ENCODE results near the gene MYRF.

The MYRF gene

DNA sequence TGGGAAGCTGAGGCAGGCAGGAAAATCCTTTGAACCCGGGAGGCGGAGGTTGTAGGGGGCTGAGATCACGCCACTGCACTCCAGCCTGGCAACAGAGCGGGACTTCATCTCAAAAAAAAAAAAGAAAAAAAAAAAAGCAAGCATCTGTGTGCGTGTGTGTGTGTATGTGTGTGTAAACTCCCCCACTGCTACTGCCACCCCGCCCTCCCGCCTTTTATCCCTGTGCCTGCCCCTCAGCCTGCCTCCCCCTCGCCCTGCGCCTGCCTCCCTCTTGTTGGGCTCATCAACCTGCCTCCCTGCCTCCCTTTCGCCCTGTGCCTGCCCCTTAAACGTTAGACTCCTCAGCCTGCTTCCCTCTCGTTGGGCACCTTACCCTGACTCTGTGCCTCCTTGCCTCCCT, 22.0 kb downstream of the MYRF start:
- no peak overlapping the region for H3K9ac ChIP-seq (ENCODE audit: low read length)
- no peaks in the 10 kb centered on the region for H3K36me3 ChIP-seq (ENCODE audit: insufficient read depth, low read length)
- no peak overlapping the region for H3K27ac ChIP-seq (ENCODE audit: low read depth, low read length)
- H3K4me1 ChIP-seq (ENCODE audit: insufficient read depth, low read length): no peaks in the 10 kb centered on the region
- H3K4me3 ChIP-seq (ENCODE audit: low read depth in 1 of 2, low read length in 2 of 2): no peak overlapping the region
- H3K27me3 ChIP-seq (ENCODE audit: control insufficient read depth in 1 of 2, insufficient read depth in 2 of 2, low read length in 2 of 2): peaks cover 0 to 3% of the 10 kb centered on the region in 2 donors
- no peaks in the 10 kb centered on the region for H3K9me3 ChIP-seq (ENCODE audit: low read length)

DNA sequence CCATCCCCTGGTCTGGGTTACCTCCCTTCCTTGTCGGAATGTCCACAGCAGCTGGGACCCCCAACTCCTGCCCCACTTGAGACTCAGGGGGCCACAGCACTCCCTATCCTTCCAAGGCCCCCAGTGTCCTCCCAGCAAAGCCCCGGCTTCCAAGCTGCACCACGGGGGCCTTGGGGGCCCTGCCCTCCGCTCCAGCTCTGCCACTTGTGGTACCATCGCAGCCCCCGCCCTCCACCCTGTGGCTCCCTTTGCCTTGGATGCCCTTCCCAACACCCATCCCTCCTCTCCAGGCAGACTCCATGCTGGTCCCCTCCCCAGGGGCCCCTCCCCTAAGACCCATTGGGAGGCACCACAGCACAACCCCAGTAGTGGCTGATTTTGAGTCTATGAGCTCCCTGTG, 22.7 kb downstream of the MYRF start:
- Histone ChIP-seq H3K36me3 (ENCODE audit: insufficient read depth, low read length) (no peaks in the 10 kb centered on the region), H3K4me3 (ENCODE audit: low read depth in 1 of 2, low read length in 2 of 2) (no peak overlapping the region), H3K4me1 (ENCODE audit: insufficient read depth, low read length) (no peaks in the 10 kb centered on the region), H3K27ac (ENCODE audit: low read depth, low read length) (no peak overlapping the region), H3K9ac (ENCODE audit: low read length) (no peak overlapping the region), H3K9me3 (ENCODE audit: low read length) (no peaks in the 10 kb centered on the region), H3K27me3 (ENCODE audit: control insufficient read depth in 1 of 2, insufficient read depth in 2 of 2, low read length in 2 of 2) (no peaks in the 10 kb centered on the region)

DNA sequence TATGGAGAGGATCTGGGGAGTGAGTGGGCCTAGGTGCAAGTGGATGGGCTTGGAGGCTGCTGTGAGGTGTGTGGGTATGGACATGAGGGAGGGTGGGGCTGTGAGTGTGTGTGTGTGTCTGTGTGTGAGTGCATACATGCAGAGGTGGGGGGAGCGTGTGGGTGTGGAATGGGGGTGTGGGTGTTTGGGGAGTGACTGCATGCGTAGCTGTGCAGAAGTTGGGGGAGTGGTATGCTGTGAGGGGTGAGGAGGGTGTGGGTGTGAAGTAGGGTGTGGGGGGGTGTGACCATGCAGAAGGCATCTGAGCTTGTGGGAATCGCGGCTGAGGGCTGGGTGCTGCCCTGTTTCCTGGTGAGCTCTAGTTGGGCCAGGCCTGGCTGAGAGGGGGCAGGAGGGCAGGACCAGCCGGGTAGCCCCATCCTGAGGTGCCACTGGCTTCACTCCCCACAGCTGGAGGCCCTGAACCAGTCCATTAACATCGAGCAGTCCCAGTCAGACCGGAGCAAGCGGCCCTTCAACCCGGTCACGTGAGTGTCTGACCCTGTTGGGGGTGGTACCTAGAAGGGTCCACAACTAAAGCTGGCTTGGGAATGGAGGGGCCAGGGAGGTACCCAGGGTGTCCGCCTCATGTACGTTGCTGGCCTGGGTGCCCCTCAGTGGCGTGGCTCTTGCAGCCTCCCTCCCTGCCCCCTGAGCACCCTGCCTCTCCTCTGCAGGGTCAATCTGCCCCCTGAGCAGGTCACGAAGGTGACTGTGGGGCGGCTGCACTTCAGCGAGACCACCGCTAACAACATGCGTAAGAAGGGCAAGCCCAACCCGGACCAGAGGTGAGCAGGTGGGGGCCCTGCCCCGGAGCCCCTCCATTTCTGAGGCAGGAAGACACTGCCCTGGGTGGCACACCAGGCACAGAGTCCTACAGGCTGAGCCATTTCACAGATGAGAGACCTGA, 23.4 kb downstream of the MYRF start:
- Histone ChIP-seq H3K4me1 (ENCODE audit: insufficient read depth, low read length) (no peaks in the 10 kb centered on the region), H3K36me3 (ENCODE audit: insufficient read depth, low read length) (no peaks in the 10 kb centered on the region), H3K27ac (ENCODE audit: low read depth, low read length) (no peak overlapping the region), H3K9me3 (ENCODE audit: low read length) (no peaks in the 10 kb centered on the region), H3K9ac (ENCODE audit: low read length) (no peak overlapping the region), H3K4me3 (ENCODE audit: low read depth in 1 of 2, low read length in 2 of 2) (no peak overlapping the region), H3K27me3 (ENCODE audit: control insufficient read depth in 1 of 2, insufficient read depth in 2 of 2, low read length in 2 of 2) (no peaks in the 10 kb centered on the region)

DNA sequence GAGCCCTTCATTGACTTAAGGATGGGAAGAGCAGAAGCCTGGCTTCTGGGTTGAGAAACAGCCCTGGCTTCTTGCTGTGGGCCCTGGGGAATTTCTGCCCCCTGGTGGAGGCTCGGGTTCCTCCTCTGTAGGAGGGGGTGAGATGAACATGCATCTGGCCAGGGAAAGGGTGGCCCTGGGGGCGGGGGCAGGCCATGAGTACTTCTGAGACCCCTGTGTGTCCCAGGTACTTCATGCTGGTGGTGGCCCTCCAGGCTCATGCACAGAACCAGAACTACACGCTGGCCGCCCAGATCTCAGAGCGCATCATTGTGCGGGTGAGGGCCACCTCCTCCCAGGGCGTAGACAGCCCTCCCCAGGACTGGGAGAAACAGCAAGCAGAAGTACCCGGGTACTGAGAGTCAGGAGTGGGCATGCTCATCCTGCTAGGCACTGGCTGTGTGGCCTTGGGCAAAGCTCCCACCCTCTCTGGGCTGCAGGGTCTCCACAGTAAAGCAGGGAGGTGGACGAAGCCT, 24.2 kb downstream of the MYRF start:
- Histone ChIP-seq H3K9me3 (ENCODE audit: low read length) (no peaks in the 10 kb centered on the region), H3K9ac (ENCODE audit: low read length) (no peak overlapping the region), H3K4me1 (ENCODE audit: insufficient read depth, low read length) (no peaks in the 10 kb centered on the region), H3K36me3 (ENCODE audit: insufficient read depth, low read length) (no peaks in the 10 kb centered on the region), H3K27me3 (ENCODE audit: control insufficient read depth in 1 of 2, insufficient read depth in 2 of 2, low read length in 2 of 2) (no peaks in the 10 kb centered on the region), H3K4me3 (ENCODE audit: low read depth in 1 of 2, low read length in 2 of 2) (no peak overlapping the region), H3K27ac (ENCODE audit: low read depth, low read length) (no peak overlapping the region)

DNA sequence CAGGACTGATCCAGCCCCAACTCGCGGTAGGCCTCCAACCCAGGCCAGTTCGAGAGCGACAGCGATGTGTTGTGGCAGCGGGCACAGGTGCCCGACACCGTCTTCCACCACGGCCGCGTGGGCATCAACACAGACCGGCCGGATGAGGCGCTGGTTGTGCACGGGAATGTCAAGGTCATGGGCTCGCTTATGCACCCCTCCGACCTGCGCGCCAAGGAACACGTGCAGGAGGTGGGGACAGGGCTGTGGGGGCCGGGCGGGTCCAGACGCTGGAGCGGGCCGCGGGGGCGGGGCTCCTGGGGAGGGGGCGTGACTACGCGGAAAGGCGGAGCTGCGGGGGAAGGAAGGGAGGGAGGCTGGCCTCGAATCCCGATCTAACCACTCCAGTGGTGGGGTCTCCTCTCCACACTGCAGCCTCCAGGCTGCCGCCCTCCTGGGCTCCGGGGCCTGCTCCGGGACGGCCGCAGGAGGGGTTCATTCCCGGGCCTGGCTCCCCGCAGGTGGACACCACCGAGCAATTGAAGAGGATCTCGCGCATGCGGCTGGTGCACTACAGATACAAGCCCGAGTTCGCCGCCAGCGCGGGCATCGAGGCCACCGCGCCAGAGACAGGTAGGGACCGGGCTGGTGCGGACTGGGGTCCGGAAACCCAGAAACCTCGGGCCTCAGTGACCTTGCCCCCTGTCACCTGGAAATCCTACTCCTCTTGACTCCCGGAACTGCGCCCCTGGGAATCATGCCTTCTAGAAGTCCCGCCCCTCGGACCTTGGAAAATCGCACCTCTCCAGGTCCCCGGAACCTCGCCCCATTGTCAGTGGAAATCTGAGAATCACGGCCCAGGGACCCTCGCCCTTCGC, 25.0 kb downstream of the MYRF start:
- Histone ChIP-seq H3K27me3 (ENCODE audit: control insufficient read depth in 1 of 2, insufficient read depth in 2 of 2, low read length in 2 of 2) (no peaks in the 10 kb centered on the region), H3K4me3 (ENCODE audit: low read depth in 1 of 2, low read length in 2 of 2) (no peak overlapping the region), H3K9ac (ENCODE audit: low read length) (no peak overlapping the region), H3K4me1 (ENCODE audit: insufficient read depth, low read length) (no peaks in the 10 kb centered on the region), H3K27ac (ENCODE audit: low read depth, low read length) (no peak overlapping the region), H3K9me3 (ENCODE audit: low read length) (no peaks in the 10 kb centered on the region), H3K36me3 (ENCODE audit: insufficient read depth, low read length) (no peaks in the 10 kb centered on the region)

DNA sequence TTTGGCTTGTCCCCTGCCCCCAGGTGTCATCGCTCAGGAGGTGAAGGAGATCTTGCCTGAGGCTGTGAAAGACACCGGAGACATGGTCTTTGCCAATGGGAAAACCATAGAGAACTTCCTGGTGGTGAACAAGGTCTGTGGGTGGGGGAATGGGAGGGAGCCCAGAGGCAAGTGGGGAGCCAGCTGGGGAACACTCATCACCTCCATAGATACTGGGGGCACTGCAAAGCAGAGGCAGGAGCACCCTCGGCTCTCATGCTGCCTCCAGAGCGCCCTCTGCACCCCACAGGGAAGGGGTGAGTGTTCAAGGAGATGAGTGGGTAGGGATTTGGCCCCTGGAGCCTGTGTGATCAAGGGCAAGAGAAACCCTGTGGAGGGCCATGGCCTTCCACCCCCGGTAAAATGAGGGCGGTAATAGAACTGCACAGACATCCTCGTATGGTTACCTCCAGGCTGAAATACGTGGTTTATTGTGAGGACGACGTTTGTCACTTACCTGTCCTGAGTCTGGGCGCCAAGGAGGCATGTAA, 26.0 kb downstream of the MYRF start:
- Histone ChIP-seq H3K9me3 (ENCODE audit: low read length) (no peaks in the 10 kb centered on the region), H3K9ac (ENCODE audit: low read length) (no peak overlapping the region), H3K27ac (ENCODE audit: low read depth, low read length) (no peak overlapping the region), H3K36me3 (ENCODE audit: insufficient read depth, low read length) (no peaks in the 10 kb centered on the region), H3K4me3 (ENCODE audit: low read depth in 1 of 2, low read length in 2 of 2) (no peak overlapping the region), H3K27me3 (ENCODE audit: control insufficient read depth in 1 of 2, insufficient read depth in 2 of 2, low read length in 2 of 2) (no peaks in the 10 kb centered on the region), H3K4me1 (ENCODE audit: insufficient read depth, low read length) (no peaks in the 10 kb centered on the region)

DNA sequence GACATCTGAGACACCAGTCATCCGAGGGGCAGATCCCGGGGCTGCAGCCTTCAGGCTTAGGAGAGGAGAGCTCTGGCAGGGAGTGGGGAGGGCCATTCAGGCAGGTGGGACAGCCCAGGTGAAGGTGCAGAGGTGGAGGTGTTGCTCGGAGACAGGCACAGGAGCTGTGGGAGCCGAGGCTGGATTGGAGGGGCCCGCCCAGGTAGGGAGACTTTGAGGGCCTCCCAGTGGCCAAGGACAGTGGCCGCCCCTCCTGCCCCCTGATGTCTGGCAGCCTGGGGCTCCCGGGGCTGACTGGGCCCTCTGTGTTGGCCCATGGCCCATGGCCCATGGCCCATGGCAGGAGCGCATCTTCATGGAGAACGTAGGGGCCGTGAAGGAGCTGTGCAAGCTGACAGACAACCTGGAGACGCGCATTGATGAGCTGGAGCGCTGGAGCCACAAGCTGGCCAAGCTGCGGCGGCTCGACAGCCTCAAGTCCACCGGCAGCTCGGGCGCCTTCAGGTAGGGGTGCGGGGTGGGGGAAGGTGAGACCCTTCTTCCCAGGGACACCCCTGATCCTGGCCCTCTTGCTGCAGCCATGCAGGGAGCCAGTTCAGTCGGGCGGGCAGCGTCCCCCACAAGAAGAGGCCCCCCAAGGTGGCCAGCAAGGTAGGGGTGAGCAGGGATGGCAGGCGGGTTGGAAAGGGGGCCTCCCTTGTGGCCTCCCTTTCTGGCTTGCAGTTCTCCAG, 26.6 kb downstream of the MYRF start:
- Histone ChIP-seq H3K27ac (ENCODE audit: low read depth, low read length) (no peak overlapping the region), H3K9ac (ENCODE audit: low read length) (no peak overlapping the region)

DNA sequence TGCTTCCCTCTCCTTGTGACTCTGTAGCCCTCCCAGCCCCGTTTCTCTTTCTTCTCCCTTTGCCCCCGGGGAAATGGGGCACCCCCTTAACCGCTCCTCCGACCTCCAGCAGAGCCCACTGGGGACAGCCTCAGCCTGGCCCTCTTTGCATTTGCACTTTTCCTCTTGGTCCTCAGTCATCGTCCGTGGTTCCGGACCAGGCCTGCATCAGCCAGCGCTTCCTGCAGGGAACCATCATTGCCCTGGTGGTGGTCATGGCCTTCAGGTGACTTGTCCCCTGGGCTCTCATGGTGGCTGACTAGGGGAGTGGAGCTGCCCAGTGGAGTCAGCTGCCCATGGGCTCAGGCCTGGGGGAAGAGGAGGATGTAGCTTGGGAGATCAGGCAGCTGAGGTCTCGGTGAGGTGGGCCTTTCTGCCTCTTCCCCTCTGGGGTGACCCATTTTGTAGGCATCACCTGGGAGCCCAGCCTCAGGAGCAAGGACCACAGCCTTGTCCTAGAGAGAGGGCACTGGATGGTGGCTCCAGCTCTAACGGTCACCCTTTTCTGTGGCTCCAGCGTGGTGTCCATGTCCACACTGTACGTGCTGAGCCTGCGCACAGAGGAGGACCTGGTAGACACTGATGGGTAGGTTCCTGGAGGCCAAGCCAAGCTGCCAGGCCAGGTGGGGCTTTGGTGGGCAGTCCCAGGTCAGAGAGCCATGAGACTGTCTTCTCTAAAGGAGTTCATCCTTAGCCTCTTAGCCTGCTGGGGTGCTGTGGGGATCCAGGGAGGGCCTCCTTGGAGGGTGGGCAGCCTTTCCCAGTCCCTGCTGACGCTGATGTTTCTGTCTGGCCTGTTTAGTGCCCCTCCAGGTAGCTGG, 27.5 kb downstream of the MYRF start:
- Histone ChIP-seq H3K27me3 (ENCODE audit: control insufficient read depth in 1 of 2, insufficient read depth in 2 of 2, low read length in 2 of 2) (no peaks in the 10 kb centered on the region), H3K9me3 (ENCODE audit: low read length) (no peaks in the 10 kb centered on the region), H3K36me3 (ENCODE audit: insufficient read depth, low read length) (peaks cover 6% of the 10 kb centered on the region), H3K9ac (ENCODE audit: low read length) (no peak overlapping the region), H3K27ac (ENCODE audit: low read depth, low read length) (no peak overlapping the region), H3K4me1 (ENCODE audit: insufficient read depth, low read length) (no peaks in the 10 kb centered on the region), H3K4me3 (ENCODE audit: low read depth in 1 of 2, low read length in 2 of 2) (no peak overlapping the region)

More for the DNA sequence above, 26.6 kb downstream of the MYRF start:
- H3K27me3 ChIP-seq (ENCODE audit: control insufficient read depth in 1 of 2, insufficient read depth in 2 of 2, low read length in 2 of 2): no peaks in the 10 kb centered on the region
- no peaks in the 10 kb centered on the region for H3K36me3 ChIP-seq (ENCODE audit: insufficient read depth, low read length)
- H3K4me3 ChIP-seq (ENCODE audit: low read depth in 1 of 2, low read length in 2 of 2): no peak overlapping the region
- no peaks in the 10 kb centered on the region for H3K9me3 ChIP-seq (ENCODE audit: low read length)
- H3K4me1 ChIP-seq (ENCODE audit: insufficient read depth, low read length): no peaks in the 10 kb centered on the region

DNA sequence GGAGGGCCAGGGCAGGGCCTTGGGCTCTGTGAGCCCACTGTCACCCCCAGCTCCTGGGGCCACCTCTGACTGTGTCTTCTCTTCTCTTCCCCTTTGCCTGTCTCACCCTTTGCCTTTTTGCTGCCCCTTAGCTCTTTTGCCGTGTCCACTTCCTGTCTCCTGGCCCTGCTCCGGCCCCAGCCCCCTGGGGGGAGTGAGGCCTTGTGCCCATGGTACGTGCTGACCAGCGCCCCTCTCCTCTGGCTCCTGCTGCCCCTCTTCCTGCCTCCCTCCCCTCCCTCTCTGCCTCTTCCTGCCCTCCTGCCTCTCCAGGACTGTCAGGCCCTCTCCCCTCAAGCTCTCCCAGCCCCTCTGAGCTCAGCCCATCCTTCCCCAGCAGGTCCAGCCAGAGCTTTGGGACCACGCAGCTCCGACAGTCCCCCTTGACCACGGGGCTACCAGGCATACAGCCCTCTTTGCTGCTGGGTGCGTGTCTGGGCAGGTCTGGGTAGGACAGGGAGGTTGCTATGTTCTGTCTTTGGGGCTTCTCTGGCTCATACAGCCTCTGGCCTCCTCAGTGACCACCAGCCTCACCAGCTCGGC, 28.2 kb downstream of the MYRF start:
- Histone ChIP-seq H3K4me3 (ENCODE audit: low read depth in 1 of 2, low read length in 2 of 2) (no peak overlapping the region), H3K9ac (ENCODE audit: low read length) (no peak overlapping the region), H3K36me3 (ENCODE audit: insufficient read depth, low read length) (peaks cover 12% of the 10 kb centered on the region), H3K27ac (ENCODE audit: low read depth, low read length) (no peak overlapping the region), H3K9me3 (ENCODE audit: low read length) (no peaks in the 10 kb centered on the region), H3K4me1 (ENCODE audit: insufficient read depth, low read length) (no peaks in the 10 kb centered on the region), H3K27me3 (ENCODE audit: control insufficient read depth in 1 of 2, insufficient read depth in 2 of 2, low read length in 2 of 2) (no peaks in the 10 kb centered on the region)

DNA sequence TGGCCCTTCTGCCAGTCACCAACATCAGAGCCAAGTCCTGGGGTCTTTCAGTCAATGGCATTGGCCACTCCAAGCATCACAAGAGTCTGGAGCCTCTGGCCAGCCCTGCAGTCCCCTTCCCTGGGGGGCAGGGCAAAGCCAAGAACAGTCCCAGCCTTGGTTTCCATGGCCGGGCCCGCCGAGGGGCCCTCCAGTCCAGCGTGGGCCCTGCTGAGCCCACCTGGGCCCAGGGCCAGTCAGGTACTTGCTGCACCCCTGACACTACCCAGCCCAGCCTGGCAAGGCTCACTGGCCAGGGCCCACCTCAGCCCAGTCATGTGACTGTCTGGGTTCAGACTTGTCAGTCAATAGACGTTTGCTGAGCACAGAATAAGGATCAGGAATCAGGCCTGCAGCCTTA, 29.1 kb downstream of the MYRF start:
- Histone ChIP-seq H3K27me3 (ENCODE audit: control insufficient read depth in 1 of 2, insufficient read depth in 2 of 2, low read length in 2 of 2) (no peaks in the 10 kb centered on the region), H3K9me3 (ENCODE audit: low read length) (no peaks in the 10 kb centered on the region), H3K4me1 (ENCODE audit: insufficient read depth, low read length) (no peaks in the 10 kb centered on the region), H3K9ac (ENCODE audit: low read length) (no peak overlapping the region), H3K36me3 (ENCODE audit: insufficient read depth, low read length) (peaks cover 17% of the 10 kb centered on the region), H3K4me3 (ENCODE audit: low read depth in 1 of 2, low read length in 2 of 2) (no peak overlapping the region), H3K27ac (ENCODE audit: low read depth, low read length) (no peak overlapping the region)
